ENCODE results near the gene ALDH3A2.

ALDH3A2 gene

DNA sequence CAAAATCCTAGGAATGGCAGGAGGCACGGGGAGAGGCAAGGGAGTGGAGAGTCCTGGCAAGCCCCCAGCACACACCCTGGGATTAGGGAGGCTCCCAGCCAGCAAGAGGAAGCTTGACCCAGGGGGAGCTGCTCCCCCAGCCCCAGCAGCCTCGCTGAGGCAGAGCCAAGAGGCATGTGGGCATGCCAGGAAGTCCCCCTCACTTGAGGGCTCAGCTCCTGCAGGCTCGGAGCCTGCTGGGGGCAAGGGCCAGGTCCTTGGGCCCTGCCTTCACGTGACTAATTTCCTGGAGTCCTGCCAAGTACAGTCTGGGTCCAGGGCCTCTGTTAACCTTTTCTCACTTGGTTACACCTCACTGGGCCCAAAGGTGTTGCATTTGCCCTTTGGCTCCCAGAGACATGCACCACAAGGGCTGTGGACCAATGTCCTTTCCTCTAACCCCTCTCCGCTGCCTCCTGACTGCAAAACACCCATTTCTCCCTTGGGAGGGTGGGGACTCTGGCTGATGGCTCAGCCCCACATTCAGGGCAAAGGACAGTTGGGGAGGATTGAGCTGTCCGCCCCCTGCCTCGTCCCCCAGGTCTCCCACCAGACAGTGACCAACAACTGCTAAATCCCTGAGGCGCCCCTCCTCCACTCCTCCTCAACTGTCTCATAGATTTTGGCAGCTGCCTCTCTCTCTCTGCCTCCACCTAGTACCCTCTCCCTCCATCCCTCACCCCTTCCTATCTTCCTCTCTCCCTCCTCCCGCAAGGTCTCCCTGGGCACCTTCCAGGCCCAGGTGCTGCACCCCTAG, 72.3 kb downstream of the ALDH3A2 start:
- no peaks in the 10 kb centered on the region for H3K4me1 ChIP-seq (ENCODE audit: control insufficient read depth, low read depth, low read length)
- H3K36me3 ChIP-seq (ENCODE audit: control insufficient read depth, low read depth, low read length) = no peaks in the 10 kb centered on the region
- H3K9me3 ChIP-seq (ENCODE audit: control insufficient read depth, low read depth, low read length) = no peaks in the 10 kb centered on the region
- H3K4me3 ChIP-seq (ENCODE audit: low read length) = no peak overlapping the region
- H3K27ac ChIP-seq (ENCODE audit: low read length) = no peak overlapping the region
- H3K9ac ChIP-seq (ENCODE audit: low read length) = no peak overlapping the region
- H3K27me3 ChIP-seq (ENCODE audit: control insufficient read depth, insufficient read depth, low read length) = no peaks in the 10 kb centered on the region

DNA sequence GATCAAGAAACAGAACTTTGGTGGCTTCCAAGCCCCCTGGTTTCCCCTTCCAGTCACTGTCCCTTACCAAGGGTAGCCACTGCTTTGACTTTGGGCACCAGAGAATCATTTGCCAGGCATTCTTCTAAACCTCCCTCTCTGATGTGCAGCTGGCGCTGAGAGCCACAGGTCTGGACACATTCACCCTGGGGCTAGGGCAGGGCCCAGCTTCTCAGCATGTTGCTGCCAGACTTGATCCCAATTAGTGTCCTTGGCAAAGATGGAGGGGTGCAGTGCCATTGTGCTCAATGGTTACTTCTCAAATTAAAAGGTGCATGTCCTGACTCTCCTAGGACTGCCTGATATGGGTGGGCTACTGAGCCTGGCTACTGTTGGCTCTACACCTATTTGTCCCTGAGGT, 75.4 kb downstream of the ALDH3A2 start:
- H3K9ac ChIP-seq (ENCODE audit: low read length) = no peak overlapping the region
- no peaks in the 10 kb centered on the region for H3K36me3 ChIP-seq (ENCODE audit: control insufficient read depth, low read depth, low read length)
- H3K27me3 ChIP-seq (ENCODE audit: control insufficient read depth, insufficient read depth, low read length) = no peaks in the 10 kb centered on the region
- no peak overlapping the region for H3K27ac ChIP-seq (ENCODE audit: low read length)
- H3K4me3 ChIP-seq (ENCODE audit: low read length) = no peak overlapping the region
- no peaks in the 10 kb centered on the region for H3K9me3 ChIP-seq (ENCODE audit: control insufficient read depth, low read depth, low read length)
- H3K4me1 ChIP-seq (ENCODE audit: control insufficient read depth, low read depth, low read length) = no peaks in the 10 kb centered on the region

DNA sequence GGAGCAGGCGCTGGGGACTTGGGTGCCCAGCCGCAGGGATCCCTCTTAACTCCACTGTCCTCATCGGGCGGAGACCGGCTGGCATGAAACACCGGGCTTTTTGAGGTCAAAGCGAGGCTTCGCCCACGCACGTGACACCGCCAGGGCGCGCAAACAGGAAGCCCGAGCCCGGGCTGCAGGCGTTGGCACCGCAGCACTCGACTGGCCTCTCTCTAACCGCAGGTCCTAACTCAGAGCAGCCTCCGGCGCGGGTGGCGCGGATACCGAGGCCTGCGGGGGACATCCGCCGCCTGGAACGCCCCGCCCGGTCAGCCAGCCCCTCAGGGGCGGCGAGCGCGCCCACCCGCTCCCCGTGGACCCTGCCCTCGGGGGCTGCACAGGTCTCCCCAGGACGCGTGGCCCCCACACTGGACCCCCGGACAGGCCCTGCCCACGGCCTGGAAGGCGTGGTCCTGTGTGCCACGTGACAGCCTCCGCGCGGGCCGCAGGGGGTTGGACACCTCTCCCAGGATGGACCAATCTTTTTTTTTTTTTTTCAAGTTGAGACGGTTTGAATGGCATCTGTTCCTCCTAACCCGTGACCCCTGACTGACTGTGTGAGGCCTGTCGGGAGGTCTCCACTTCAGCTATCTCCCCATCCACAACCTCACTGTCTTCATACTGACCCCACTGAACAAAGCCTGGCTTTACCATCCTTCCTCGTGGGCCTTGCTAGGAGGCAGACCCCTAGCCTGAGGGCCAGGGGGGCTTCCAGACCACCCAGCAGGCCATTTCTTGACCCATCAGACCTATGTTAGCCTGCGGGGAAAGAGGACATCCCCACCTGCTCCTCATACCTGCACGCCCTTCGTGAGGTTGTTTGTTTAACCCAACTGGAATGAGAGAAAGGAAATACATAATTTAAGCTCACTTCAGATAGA, 76.2 kb downstream of the ALDH3A2 start:
- H3K4me3 ChIP-seq (ENCODE audit: low read length) = no peak overlapping the region
- H3K9ac ChIP-seq (ENCODE audit: low read length) = no peak overlapping the region
- H3K27ac ChIP-seq (ENCODE audit: low read length) = no peak overlapping the region
- H3K36me3 ChIP-seq (ENCODE audit: control insufficient read depth, low read depth, low read length) = no peaks in the 10 kb centered on the region
- no peaks in the 10 kb centered on the region for H3K9me3 ChIP-seq (ENCODE audit: control insufficient read depth, low read depth, low read length)
- H3K4me1 ChIP-seq (ENCODE audit: control insufficient read depth, low read depth, low read length) = no peaks in the 10 kb centered on the region
- H3K27me3 ChIP-seq (ENCODE audit: control insufficient read depth, insufficient read depth, low read length) = no peaks in the 10 kb centered on the region

DNA sequence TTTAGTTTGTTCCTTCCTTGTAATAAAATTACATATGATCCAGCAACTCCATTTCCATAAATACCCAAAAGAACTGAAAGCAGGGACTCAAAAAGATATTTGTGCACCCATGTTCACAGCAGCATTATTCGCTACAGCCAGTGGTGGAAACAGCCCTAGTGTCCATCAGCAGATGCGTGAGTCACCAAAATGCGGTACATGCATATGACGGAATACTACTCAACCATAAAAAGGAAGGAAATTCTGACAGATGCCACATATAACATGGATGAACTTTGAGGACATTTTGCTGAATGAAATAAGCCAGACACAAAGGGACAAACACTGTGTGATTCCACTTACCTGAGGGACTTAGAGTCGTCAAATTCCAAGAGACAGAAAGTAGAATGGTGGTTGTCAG, 76.9 kb downstream of the ALDH3A2 start:
- Histone ChIP-seq H3K27ac (ENCODE audit: low read length) (no peak overlapping the region), H3K36me3 (ENCODE audit: control insufficient read depth, low read depth, low read length) (no peaks in the 10 kb centered on the region), H3K9me3 (ENCODE audit: control insufficient read depth, low read depth, low read length) (no peaks in the 10 kb centered on the region), H3K4me3 (ENCODE audit: low read length) (no peak overlapping the region), H3K9ac (ENCODE audit: low read length) (no peak overlapping the region), H3K27me3 (ENCODE audit: control insufficient read depth, insufficient read depth, low read length) (no peaks in the 10 kb centered on the region), H3K4me1 (ENCODE audit: control insufficient read depth, low read depth, low read length) (no peaks in the 10 kb centered on the region)

DNA sequence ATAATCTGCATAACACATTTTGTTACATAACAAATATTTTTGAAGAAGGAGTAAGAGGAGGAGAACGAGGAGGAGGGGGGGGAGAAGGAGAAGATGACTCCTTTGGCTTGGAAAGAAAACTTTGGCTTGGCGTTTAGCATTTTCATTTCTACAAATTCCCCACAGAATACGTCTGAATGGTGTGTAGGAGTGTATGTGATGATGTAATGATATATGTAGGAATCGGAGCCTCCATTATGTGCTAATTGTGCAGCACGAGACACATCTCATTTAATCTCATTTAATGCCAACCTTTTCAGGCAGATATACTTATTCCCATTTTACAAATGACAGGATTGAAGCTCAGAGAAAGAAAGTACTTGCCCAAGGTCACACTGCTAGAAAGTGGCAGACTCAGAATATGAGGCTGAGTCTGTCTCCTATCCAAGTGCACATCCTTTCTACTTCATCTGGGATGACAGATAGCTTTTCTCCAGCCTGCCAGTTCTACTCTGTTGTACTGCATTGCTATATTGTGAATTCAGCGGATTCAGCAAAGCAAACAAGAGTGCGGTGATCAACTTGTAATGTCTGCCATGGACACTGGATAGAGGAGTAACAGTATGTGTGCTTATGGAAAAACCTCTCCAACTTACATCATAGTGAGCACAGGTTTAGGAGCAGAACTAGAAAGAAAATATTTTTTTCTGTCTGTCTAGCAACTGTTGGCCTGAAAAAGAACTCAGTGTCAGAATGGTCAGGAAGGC, 78.3 kb downstream of the ALDH3A2 start:
- no peaks in the 10 kb centered on the region for H3K9me3 ChIP-seq (ENCODE audit: control insufficient read depth, low read depth, low read length)
- H3K27me3 ChIP-seq (ENCODE audit: control insufficient read depth, insufficient read depth, low read length) = no peaks in the 10 kb centered on the region
- H3K4me3 ChIP-seq (ENCODE audit: low read length) = no peak overlapping the region
- no peaks in the 10 kb centered on the region for H3K36me3 ChIP-seq (ENCODE audit: control insufficient read depth, low read depth, low read length)
- H3K9ac ChIP-seq (ENCODE audit: low read length) = no peak overlapping the region
- no peak overlapping the region for H3K27ac ChIP-seq (ENCODE audit: low read length)
- H3K4me1 ChIP-seq (ENCODE audit: control insufficient read depth, low read depth, low read length) = no peaks in the 10 kb centered on the region

All from iPS-18a (cell line).